K562 (cell line): ENCODE results near the gene ZNRF3. TPM values are rescaled to one million over a fixed set of nuclear protein-coding genes. Genes with fewer than 3 reads are reported as not detected.

ENCODE experiments used
- ADNP ChIP-seq: fragments of 200-800 bp; sonication (Bioruptor generic); IDR thresholded peaks from 2 replicates; pipeline ENCODE4 v1.6.1; 2016; ENCODE audit warnings: missing genetic modification characterization, missing compliant biosample characterization
- EP400 ChIP-seq: fragments of 450-650 bp; IDR thresholded peaks from 2 replicates; pipeline ENCODE4 v1.6.1; 2017; ENCODE audit warnings: antibody characterized with exemption, mild to moderate bottlenecking, moderate library complexity
- ETV6 ChIP-seq, 3 experiments: fragments of 150-350 bp in 1 of 3; sonication (generic) in 1 of 3; formaldehyde crosslinking in 1 of 3; IDR thresholded peaks; 2 replicates each; pipeline versions ENCODE4 v1.6.1 to v1.8.0; 2014 to 2022; ENCODE audit warnings: borderline replicate concordance in 2 of 3, low read depth in 2 of 3, antibody characterized with exemption in 1 of 3, low read length in 1 of 3, mild to moderate bottlenecking in 1 of 3, missing genetic modification reagents in 1 of 3
- IFI16 ChIP-seq: fragments of 250-450 bp; sonication (Bioruptor Pico); IDR thresholded peaks from 2 replicates; pipeline ENCODE4 v2.1.2; 2022; ENCODE audit warnings: mild to moderate bottlenecking, inconsistent platforms
- RUNX1 ChIP-seq: sonication (generic); IDR thresholded peaks from 2 replicates; pipeline ENCODE4 v1.6.1; 2016; ENCODE audit warnings: antibody characterized with exemption, low read depth
- ZFX ChIP-seq: sonication (generic); formaldehyde crosslinking; IDR thresholded peaks from 2 replicates; pipeline ENCODE4 v1.8.0; 2022; ENCODE audit warnings: mild to moderate bottlenecking, missing genetic modification reagents, moderate library complexity
- ZNF12 ChIP-seq: sonication (generic); formaldehyde crosslinking; IDR thresholded peaks from 2 replicates; pipeline ENCODE4 v1.4.0; 2020; ENCODE audit warnings: mild to moderate bottlenecking, missing genetic modification reagents
- ZNF518B ChIP-seq: fragments of 250-450 bp; sonication (Bioruptor Pico); IDR thresholded peaks from 2 replicates; pipeline ENCODE4 v1.5.0; 2021; ENCODE audit warnings: mild to moderate bottlenecking, moderate library complexity
- polyA plus RNA-seq, 8 experiments: library from polyadenylated mRNA; depleted of rRNA in 4 of 8; stranded (reverse) in 5 of 8; unstranded in 3 of 8; fragments of >200 nt; fragmentation: Nextera tagmentation in 2 of 8; fragmentation: Illumina TruSeq in 1 of 8; extraction: Ambion mirVana in 2 of 8; extraction: Trizol in 1 of 8; gene quantifications; 2 replicates each; pipeline versions ENCODE4 v1.2.1 to v1.2.3, GENCODE V29; 2011 to 2014; ENCODE audit warnings: inconsistent platforms in 1 of 8, missing spikeins in 1 of 8
- total RNA-seq, 7 experiments: library from RNA; depleted of rRNA in 6 of 7; stranded (reverse); fragments of >200 nt in 6 of 7; fragmentation: Illumina TruSeq in 2 of 7; extraction: Trizol in 2 of 7; gene quantifications; 2 replicates each; pipeline versions ENCODE4 v1.2.1 to v1.2.3, GENCODE V29; 2011 to 2021; ENCODE audit warnings: low replicate concordance in 1 of 7
- TF ChIP-seq, protein P1 (sequence below): sonication (generic); formaldehyde crosslinking; IDR thresholded peaks from 2 replicates; pipeline ENCODE4 v1.8.0; 2022; ENCODE audit warnings: missing genetic modification reagents, mild to moderate bottlenecking, borderline replicate concordance

ZNRF3 gene
- total and polyA plus RNA-seq, 9 of the 15 experiments (the other 6 are each of a cell fraction or from before 2014, with no cell fraction given): 0.41 to 5.9 (median 1.7) TPM

DNA sequence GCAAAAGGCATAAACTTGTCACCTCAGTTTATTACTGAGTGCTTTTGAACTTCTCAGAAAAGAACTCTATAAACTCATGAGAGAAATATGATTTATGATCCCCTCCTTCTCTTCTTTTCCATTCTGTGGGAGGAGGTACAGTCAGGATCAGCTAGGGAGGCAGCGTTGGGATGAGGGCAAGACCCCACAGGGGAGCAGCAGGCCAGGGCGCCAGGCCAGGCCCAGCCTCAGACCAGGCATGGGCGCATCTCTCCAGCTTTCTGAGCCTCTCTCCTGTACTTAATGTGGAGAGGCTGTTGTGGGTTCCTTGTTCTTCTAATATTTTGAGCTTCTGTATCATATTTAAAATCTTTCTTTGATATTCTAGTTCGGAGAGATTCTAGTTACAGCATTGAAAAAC is 106.5 kb downstream of the ZNRF3 start (continued):
- TF ChIP-seq, protein P1, sequence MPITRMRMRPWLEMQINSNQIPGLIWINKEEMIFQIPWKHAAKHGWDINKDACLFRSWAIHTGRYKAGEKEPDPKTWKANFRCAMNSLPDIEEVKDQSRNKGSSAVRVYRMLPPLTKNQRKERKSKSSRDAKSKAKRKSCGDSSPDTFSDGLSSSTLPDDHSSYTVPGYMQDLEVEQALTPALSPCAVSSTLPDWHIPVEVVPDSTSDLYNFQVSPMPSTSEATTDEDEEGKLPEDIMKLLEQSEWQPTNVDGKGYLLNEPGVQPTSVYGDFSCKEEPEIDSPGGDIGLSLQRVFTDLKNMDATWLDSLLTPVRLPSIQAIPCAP (CRISPR knock-in tag): no peak
- TF ChIP-seq ZNF12 (no peak), ZNF518B (CRISPR knock-in tag) (no peak), RUNX1 (no peak), EP400 (no peak), ZFX (CRISPR knock-in tag) (no peak), ETV6 (IDR thresholded peaks at IDR 0.05; ENCODE audit: borderline replicate concordance in 1 of 2, low read depth in 2 of 2, low read length in 1 of 2) (no peak), ETV6 (CRISPR knock-in tag; IDR thresholded peaks at IDR 0.05; ENCODE audit: borderline replicate concordance) (no peak), ADNP (no peak), IFI16 (CRISPR knock-in tag) (no peak)
